HepG2 (cell line): ENCODE results near the gene TMEM184B. TPM values are rescaled to one million over a fixed set of nuclear protein-coding genes. Genes with fewer than 3 reads are reported as not detected.

Experiments used
- EHMT2 ChIP-seq: fragments of 200-600 bp; sonication (generic); IDR thresholded peaks from 2 replicates; pipeline ENCODE4 v1.7.0; 2017; ENCODE audit warnings: antibody characterized with exemption, low read depth, low read length, borderline replicate concordance
- KIAA2018 ChIP-seq: sonication (generic); formaldehyde crosslinking; IDR thresholded peaks from 2 replicates; pipeline ENCODE4 v1.5.0; 2020; ENCODE audit warnings: mild to moderate bottlenecking, missing genetic modification reagents, borderline replicate concordance
- KLF6 ChIP-seq: IDR thresholded peaks from 2 replicates; pipeline ENCODE4 v1.8.0; 2016; ENCODE audit warnings: missing biosample characterization, missing genetic modification reagents
- PAXIP1 ChIP-seq: sonication (generic); formaldehyde crosslinking; conservative IDR thresholded peaks from 2 replicates; pipeline ENCODE4 v1.4.0; 2020; ENCODE audit warnings: mild to moderate bottlenecking, missing genetic modification reagents, moderate library complexity
- SP4 ChIP-seq: sonication (generic); formaldehyde crosslinking; IDR thresholded peaks from 2 replicates; pipeline ENCODE4 v1.8.1; 2023; ENCODE audit warnings: mild to moderate bottlenecking, missing genetic modification reagents
- ZBTB33 ChIP-seq: sonication (generic); formaldehyde crosslinking; IDR thresholded peaks from 2 replicates; pipeline ENCODE4 v1.4.0; 2020; ENCODE audit warnings: missing genetic modification reagents
- ZNF121 ChIP-seq: sonication (generic); formaldehyde crosslinking; IDR thresholded peaks from 2 replicates; pipeline ENCODE4 v1.5.0; 2020; ENCODE audit warnings: mild to moderate bottlenecking, missing genetic modification reagents
- ZNF512 ChIP-seq: sonication (generic); formaldehyde crosslinking; IDR thresholded peaks from 2 replicates; pipeline ENCODE4 v1.4.0; 2020; ENCODE audit warnings: mild to moderate bottlenecking, missing genetic modification reagents
- ZNF577 ChIP-seq: sonication (generic); formaldehyde crosslinking; IDR thresholded peaks from 2 replicates; pipeline ENCODE4 v1.4.0; 2020; ENCODE audit warnings: mild to moderate bottlenecking, low read depth, missing genetic modification reagents, borderline replicate concordance
- ZNF768 ChIP-seq: sonication (generic); formaldehyde crosslinking; IDR thresholded peaks from 2 replicates; pipeline ENCODE4 v1.4.0; 2020; ENCODE audit warnings: missing genetic modification reagents
- polyA plus RNA-seq, 8 experiments: library from polyadenylated mRNA; depleted of rRNA in 3 of 8; stranded (reverse) in 7 of 8; unstranded in 1 of 8; fragments of >200 nt; fragmentation: Illumina TruSeq in 4 of 8; extraction: Trizol in 4 of 8; gene quantifications; 2 replicates each; pipeline versions ENCODE4 v1.2.1 to v1.2.3, GENCODE V29; 2011 to 2016; ENCODE audit warnings: low read depth in 4 of 8, missing spikeins in 1 of 8, mixed read lengths in 1 of 8; ENCODE audit not compliant: insufficient read depth in 1 of 8
- total RNA-seq, 5 experiments: library from RNA; depleted of rRNA; stranded (reverse); fragments of >200 nt; fragmentation: Illumina TruSeq; extraction: Trizol; gene quantifications; 2 replicates each; pipeline ENCODE4 v1.2.3, GENCODE V29; 2016; ENCODE audit warnings: low read depth in 1 of 5

The TMEM184B gene
- total and polyA plus RNA-seq, 2 of the 13 experiments (the other 11 are each of a cell fraction or from before 2014, with no cell fraction given) = 15.9 to 16.0 TPM

- TF ChIP-seq KIAA2018 (no peak), EHMT2 (no peak), PAXIP1 (CRISPR knock-in tag) (peak; percentile 90), ZNF768 (CRISPR knock-in tag) (peak; percentile 83), KLF6 (CRISPR knock-in tag) (0 out of 2 replicates have a peak, but pooled peaks have one; percentile 41), SP4 (CRISPR knock-in tag) (peak; percentile 68), ZNF577 (no peak), ZNF121 (CRISPR knock-in tag) (no peak; the same call in 1 of the 2 replicates), ZNF512 (CRISPR knock-in tag) (no peak), ZBTB33 (CRISPR knock-in tag) (no peak; the same call in 1 of the 2 replicates)
These were observed 94.7 kb downstream of the TMEM184B start (continued) for GRCh38 chr22:38177926-38178604.
